Measurements from ENCODE around the gene MTAP. TPM values are rescaled to one million over a fixed set of nuclear protein-coding genes. Genes with fewer than 3 reads are reported as not detected.

The MTAP gene
- total and polyA plus RNA-seq, 8 donors: 1.2 to 38.4 (median 13.4) TPM

GRCh38 chr9:21933281-21933680, 130.8 kb downstream of the MTAP start:
- TF ChIP-seq POLR2AphosphoS5 (IDR thresholded peaks at IDR 0.05): no peak
- no peak for TF ChIP-seq POLR2A (IDR thresholded peaks at IDR 0.05)
- TF ChIP-seq CTCF (IDR thresholded peaks at IDR 0.05): no peak
- DNase-seq: peak in 1 of 2 donors; percentile 9
- no peak overlapping the region for H3K4me3 ChIP-seq

GRCh38 chr9:21933865-21934264, 131.4 kb downstream of the MTAP start:
- no peak for TF ChIP-seq EP300 (IDR thresholded peaks at IDR 0.05)
- no peak for TF ChIP-seq CTCF (IDR thresholded peaks at IDR 0.05)
- TF ChIP-seq POLR2AphosphoS5 (IDR thresholded peaks at IDR 0.05): no peak
- TF ChIP-seq POLR2A (IDR thresholded peaks at IDR 0.05): no peak
- H3K9me3 ChIP-seq: no peaks in the 10 kb centered on the region
- intact Hi-C loops (cut with DNase I; ENCODE audit: low total_unique reads): no loop called here
- WGBS, 5 donors: 85 to 98% (median 94%) methylated on average over 2 of the region's 2 CpGs
- H3K4me3 ChIP-seq: no peak overlapping the region
- peaks cover 0 to 13% (median 6%) of the 10 kb centered on the region in 4 donors for H3K36me3 ChIP-seq
- DNase-seq: no peak
- H3K27me3 ChIP-seq: no peaks in the 10 kb centered on the region
- no peaks in the 10 kb centered on the region for H3K4me1 ChIP-seq
- H3K27ac ChIP-seq: no peak overlapping the region

More at GRCh38 chr9:21933281-21933680, 130.8 kb downstream of the MTAP start:
- Histone ChIP-seq H3K36me3 (peaks cover 0 to 13% (median 6%) of the 10 kb centered on the region in 4 donors), H3K9me3 (no peaks in the 10 kb centered on the region), H3K27ac (no peak overlapping the region), H3K27me3 (no peaks in the 10 kb centered on the region), H3K4me1 (no peaks in the 10 kb centered on the region)
- intact Hi-C loops (cut with DNase I; ENCODE audit: low total_unique reads): no loop called here

- no peak for DNase-seq
- Histone ChIP-seq H3K36me3 (peaks cover 0 to 12% (median 6%) of the 10 kb centered on the region in 4 donors), H3K4me1 (no peaks in the 10 kb centered on the region), H3K9me3 (no peaks in the 10 kb centered on the region), H3K4me3 (no peak overlapping the region), H3K27me3 (no peaks in the 10 kb centered on the region), H3K27ac (no peak overlapping the region)
- no peak for TF ChIP-seq CTCF (IDR thresholded peaks at IDR 0.05)
- TF ChIP-seq POLR2AphosphoS5 (IDR thresholded peaks at IDR 0.05): no peak
- TF ChIP-seq EP300 (IDR thresholded peaks at IDR 0.05): no peak
- no peak for TF ChIP-seq POLR2A (IDR thresholded peaks at IDR 0.05)
- 75 to 88% (median 81%) methylated on average over 1 of the region's 1 CpG for WGBS, 5 donors
- intact Hi-C loops (cut with DNase I; ENCODE audit: low total_unique reads): no loop called here
Observed at GRCh38 chr9:21935631-21936030, 133.2 kb downstream of the MTAP start.

DNA sequence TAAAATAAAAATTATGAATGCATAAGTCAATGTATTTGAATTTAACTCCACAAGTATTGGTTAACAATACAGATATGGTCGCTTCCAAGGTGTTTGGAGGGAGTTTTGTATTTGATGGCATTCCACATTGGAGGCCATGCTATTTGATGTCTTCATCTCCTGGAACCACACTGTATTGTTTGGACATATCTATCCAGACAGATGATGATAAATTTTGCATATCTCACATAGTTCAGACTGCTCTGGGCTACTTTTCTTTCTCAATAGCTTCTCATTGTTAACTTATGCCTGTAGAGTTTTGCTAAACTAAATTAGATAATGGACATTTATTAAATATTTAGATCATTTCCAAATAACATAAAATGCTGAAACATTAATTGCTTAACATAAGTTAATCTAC, 133.7 kb downstream of the MTAP start:
- Histone ChIP-seq H3K36me3 (peaks cover 0 to 7% (median 2%) of the 10 kb centered on the region in 4 donors), H3K9me3 (no peaks in the 10 kb centered on the region), H3K4me1 (no peaks in the 10 kb centered on the region), H3K4me3 (no peak overlapping the region), H3K27ac (no peak overlapping the region), H3K27me3 (no peaks in the 10 kb centered on the region)
- WGBS, 5 donors: 89 to 96% (median 96%) methylated on average over 1 of the region's 1 CpG
- TF ChIP-seq CTCF (IDR thresholded peaks at IDR 0.05) (no peak), EP300 (IDR thresholded peaks at IDR 0.05) (no peak), POLR2A (IDR thresholded peaks at IDR 0.05) (no peak), POLR2AphosphoS5 (IDR thresholded peaks at IDR 0.05) (no peak)
- no peak for DNase-seq
- intact Hi-C loops (cut with DNase I; ENCODE audit: low total_unique reads): no loop called here

Measured in stomach (tissue), 9 donors.